Activated CD8-positive, alpha-beta memory T cell treated with anti-CD3 and anti-CD28 coated beads, Interleukin-2, amount 50 U/mL, for 24 hours (primary cell): ENCODE results near the gene DMXL1.
"Not testable (repeated sequence)": the region's sequence is repeated elsewhere in the genome, so short reads cannot be mapped to it uniquely, and the experiment has no call there.

Source experiments
- DNase-seq: peaks from one replicate; pipeline ENCODE4 v3.0.0-alpha.2; 2020; ENCODE audit errors: extremely low read depth

Gene DMXL1

GRCh38 chr5:119131530-119132304, 60.8 kb downstream of the DMXL1 start:
- DNase-seq = no peak

- not testable (repeated sequence) for DNase-seq
Observed at GRCh38 chr5:119135743-119136142, 64.9 kb downstream of the DMXL1 start.

GRCh38 chr5:119136666-119137318, 65.9 kb downstream of the DMXL1 start:
- DNase-seq = no peak

- no peak for DNase-seq
Observed at GRCh38 chr5:119153629-119154028, 82.7 kb downstream of the DMXL1 start.

GRCh38 chr5:119158144-119158543, 87.3 kb downstream of the DMXL1 start:
- DNase-seq = no peak

- no peak for DNase-seq
Observed at GRCh38 chr5:119161430-119161829, 90.5 kb downstream of the DMXL1 start.

GRCh38 chr5:119166026-119166425, 95.1 kb downstream of the DMXL1 start:
- no peak for DNase-seq

GRCh38 chr5:119168401-119168800, 97.5 kb downstream of the DMXL1 start:
- no peak for DNase-seq

GRCh38 chr5:119171686-119172085, 100.8 kb downstream of the DMXL1 start:
- DNase-seq = no peak

GRCh38 chr5:119174578-119175163, 103.8 kb downstream of the DMXL1 start:
- no peak for DNase-seq

GRCh38 chr5:119176785-119177184, 105.9 kb downstream of the DMXL1 start:
- no peak for DNase-seq

GRCh38 chr5:119177226-119177625, 106.3 kb downstream of the DMXL1 start:
- DNase-seq = no peak

GRCh38 chr5:119178435-119178834, 107.5 kb downstream of the DMXL1 start:
- DNase-seq = no peak

- DNase-seq = no peak
Observed at GRCh38 chr5:119179857-119180641, 109.2 kb downstream of the DMXL1 start.

GRCh38 chr5:119185512-119185911, 114.6 kb downstream of the DMXL1 start:
- DNase-seq = not testable (repeated sequence)

GRCh38 chr5:119187776-119188529, 117.1 kb downstream of the DMXL1 start:
- no peak for DNase-seq

GRCh38 chr5:119190470-119191095, 119.7 kb downstream of the DMXL1 start:
- no peak for DNase-seq

- no peak for DNase-seq
Observed at GRCh38 chr5:119191944-119192343, 121.1 kb downstream of the DMXL1 start.

GRCh38 chr5:119200795-119201194, 129.9 kb downstream of the DMXL1 start:
- no peak for DNase-seq

- no peak for DNase-seq
Observed at GRCh38 chr5:119207105-119207504, 136.2 kb downstream of the DMXL1 start.

GRCh38 chr5:119212026-119212425, 141.1 kb downstream of the DMXL1 start:
- DNase-seq = no peak
